ENCODE results near the gene COLGALT1.

COLGALT1 gene

GRCh38 chr19:17602217-17602616 is 46.8 kb downstream of the COLGALT1 start:
- no peak for DNase-seq

- DNase-seq = no peak
Observed at GRCh38 chr19:17602872-17603510, 47.5 kb downstream of the COLGALT1 start.

- no peak for DNase-seq
Observed at GRCh38 chr19:17604372-17605025, 49.0 kb downstream of the COLGALT1 start.

- DNase-seq = no peak
Observed at GRCh38 chr19:17605117-17605516, 49.7 kb downstream of the COLGALT1 start.

- DNase-seq = peak; percentile 57 to 75 (median 62)
Observed at GRCh38 chr19:17605761-17606589, 50.5 kb downstream of the COLGALT1 start.

- DNase-seq = no peak
Observed at GRCh38 chr19:17606590-17607185, 51.2 kb downstream of the COLGALT1 start.

GRCh38 chr19:17607936-17608335 is 52.5 kb downstream of the COLGALT1 start:
- DNase-seq = no peak

GRCh38 chr19:17610384-17610783 is 54.9 kb downstream of the COLGALT1 start:
- DNase-seq = no peak

GRCh38 chr19:17611462-17612244 is 56.2 kb downstream of the COLGALT1 start:
- no peak for DNase-seq

- no peak for DNase-seq
Observed at GRCh38 chr19:17614476-17614875, 59.0 kb downstream of the COLGALT1 start.

- DNase-seq = no peak
Observed at GRCh38 chr19:17615889-17616685, 60.6 kb downstream of the COLGALT1 start.

- DNase-seq = no peak
Observed at GRCh38 chr19:17616686-17616960, 61.2 kb downstream of the COLGALT1 start.

GRCh38 chr19:17616961-17617806 is 61.7 kb downstream of the COLGALT1 start:
- no peak for DNase-seq

- DNase-seq = no peak
Observed at GRCh38 chr19:17617807-17618192, 62.4 kb downstream of the COLGALT1 start.

- DNase-seq = no peak
Observed at GRCh38 chr19:17618281-17618903, 62.9 kb downstream of the COLGALT1 start.

- DNase-seq = no peak
Observed at GRCh38 chr19:17618936-17619335, 63.5 kb downstream of the COLGALT1 start.

- DNase-seq = no peak
Observed at GRCh38 chr19:17620696-17621095, 65.2 kb downstream of the COLGALT1 start.

- no peak for DNase-seq
Observed at GRCh38 chr19:17623224-17623935, 67.9 kb downstream of the COLGALT1 start.

- no peak for DNase-seq
Observed at GRCh38 chr19:17624314-17624991, 69.0 kb downstream of the COLGALT1 start.
